Fibroblast of lung (primary cell): Measurements from ENCODE around the gene SNAP47. TPM values are rescaled to one million over a fixed set of nuclear protein-coding genes. Genes with fewer than 3 reads are reported as not detected.

Experiments used
- DNase-seq, 2 donors: peaks; one replicate each; pipeline versions ENCODE4 v3.0.0 to v3.0.0-alpha.2; 2010; ENCODE audit warnings: low read depth in 2 of 2
- H2AFZ ChIP-seq: 2 replicates; pipeline ENCODE4 v1.5.1; 2012; ENCODE audit warnings: low read length, control low read depth, inconsistent platforms
- H3K27ac ChIP-seq: 2 replicates; pipeline ENCODE4 v1.5.1; 2011; ENCODE audit warnings: low read length, control low read depth; ENCODE audit not compliant: insufficient read depth
- H3K27me3 ChIP-seq: 2 replicates; pipeline ENCODE4 v1.5.1; 2011; ENCODE audit warnings: mild to moderate bottlenecking, low read length; ENCODE audit not compliant: control insufficient read depth, insufficient read depth
- H3K36me3 ChIP-seq: 2 replicates; pipeline ENCODE4 v1.5.1; 2011; ENCODE audit warnings: low read length; ENCODE audit not compliant: control insufficient read depth, insufficient read depth
- H3K4me1 ChIP-seq: 2 replicates; pipeline ENCODE4 v1.5.1; 2011; ENCODE audit warnings: low read length; ENCODE audit not compliant: control insufficient read depth, insufficient read depth; ENCODE audit errors: extremely low read depth
- H3K4me2 ChIP-seq: 2 replicates; pipeline ENCODE4 v1.5.1; 2011; ENCODE audit warnings: low read length, control low read depth; ENCODE audit not compliant: insufficient read depth; ENCODE audit errors: extremely low read depth
- H3K4me3 ChIP-seq, 4 experiments: fragments of 200-600 bp in 1 of 4; sonication (generic) in 1 of 4; replicated peaks in 1 of 4; 2 replicates each; pipeline ENCODE4 v1.5.1; 2011 to 2016; ENCODE audit warnings: low read length in 4 of 4, low read depth in 3 of 4, mild to moderate bottlenecking in 3 of 4, control low read depth in 2 of 4, inconsistent platforms in 1 of 4, mixed read lengths in 1 of 4; ENCODE audit not compliant: insufficient read depth in 1 of 4; ENCODE audit errors: control extremely low read depth in 1 of 4
- H3K79me2 ChIP-seq: 2 replicates; pipeline ENCODE4 v1.5.1; 2012; ENCODE audit warnings: mild to moderate bottlenecking, low read length, inconsistent platforms; ENCODE audit not compliant: control insufficient read depth, insufficient read depth
- H3K9ac ChIP-seq: 2 replicates; pipeline ENCODE4 v1.5.1; 2011; ENCODE audit warnings: mild to moderate bottlenecking, low read length, control low read depth; ENCODE audit not compliant: insufficient read depth
- H3K9me3 ChIP-seq: 2 replicates; pipeline ENCODE4 v1.5.1; 2012; ENCODE audit warnings: low read depth, low read length; ENCODE audit not compliant: control insufficient read depth, insufficient read depth
- H4K20me1 ChIP-seq: 2 replicates; pipeline ENCODE4 v1.5.1; 2011; ENCODE audit warnings: low read length; ENCODE audit not compliant: control insufficient read depth, insufficient read depth; ENCODE audit errors: extremely low read depth
- EZH2 ChIP-seq: IDR thresholded peaks from 2 replicates; pipeline ENCODE4 v1.5.1; 2012; ENCODE audit warnings: low read length, control low read depth, mild to moderate bottlenecking; ENCODE audit errors: missing control alignments
- polyA plus RNA-seq, 2 donors: library from polyadenylated mRNA; depleted of rRNA in 1 of 2; stranded (reverse) in 1 of 2; unstranded in 1 of 2; fragments of >200 nt; gene quantifications; 2 replicates each; pipeline ENCODE4 v1.2.1, GENCODE V29; 2011 to 2012; ENCODE audit warnings: missing spikeins in 1 of 2
- total RNA-seq: library from RNA; depleted of rRNA; stranded (reverse); fragments of >200 nt; gene quantifications from 2 replicates; pipeline ENCODE4 v1.2.1, GENCODE V29; 2014
- TF ChIP-seq, protein P1 (sequence below), 2 donors: IDR thresholded peaks in 1 of 2; conservative IDR thresholded peaks in 1 of 2; 1 replicate in 1 of 2; 2 replicates in 1 of 2; pipeline ENCODE4 v1.5.1; 2011 to 2012; ENCODE audit warnings: low read length in 2 of 2, control low read depth in 1 of 2, inconsistent platforms in 1 of 2, low read depth in 1 of 2, mild to moderate bottlenecking in 1 of 2

SNAP47 gene
- total and polyA plus RNA-seq, 2 donors (not counting 1 experiment from before 2014, with no cell fraction given), result 32.4 to 66.9 TPM

DNA sequence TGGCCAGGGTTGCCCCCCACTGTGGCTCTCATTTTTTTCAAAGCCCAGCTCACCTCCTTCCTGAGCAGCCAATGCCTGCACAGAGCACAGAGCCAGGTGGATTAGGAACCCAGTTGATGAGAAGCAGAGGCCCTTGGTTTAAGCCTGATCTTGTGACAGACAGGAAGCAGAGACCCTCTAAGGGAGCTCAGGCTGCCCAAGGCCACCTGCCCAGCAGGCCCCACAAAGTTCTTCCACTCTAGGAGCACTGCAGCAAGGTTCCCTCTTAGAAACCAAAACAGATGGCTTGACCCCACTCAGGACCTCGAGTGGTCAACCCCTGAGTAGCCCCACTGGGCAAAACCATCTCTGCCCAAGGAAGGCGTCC is 54.8 kb downstream of the SNAP47 start:
- H3K27ac ChIP-seq, result no peak overlapping the region
- no peak for DNase-seq
- TF ChIP-seq, protein P1, sequence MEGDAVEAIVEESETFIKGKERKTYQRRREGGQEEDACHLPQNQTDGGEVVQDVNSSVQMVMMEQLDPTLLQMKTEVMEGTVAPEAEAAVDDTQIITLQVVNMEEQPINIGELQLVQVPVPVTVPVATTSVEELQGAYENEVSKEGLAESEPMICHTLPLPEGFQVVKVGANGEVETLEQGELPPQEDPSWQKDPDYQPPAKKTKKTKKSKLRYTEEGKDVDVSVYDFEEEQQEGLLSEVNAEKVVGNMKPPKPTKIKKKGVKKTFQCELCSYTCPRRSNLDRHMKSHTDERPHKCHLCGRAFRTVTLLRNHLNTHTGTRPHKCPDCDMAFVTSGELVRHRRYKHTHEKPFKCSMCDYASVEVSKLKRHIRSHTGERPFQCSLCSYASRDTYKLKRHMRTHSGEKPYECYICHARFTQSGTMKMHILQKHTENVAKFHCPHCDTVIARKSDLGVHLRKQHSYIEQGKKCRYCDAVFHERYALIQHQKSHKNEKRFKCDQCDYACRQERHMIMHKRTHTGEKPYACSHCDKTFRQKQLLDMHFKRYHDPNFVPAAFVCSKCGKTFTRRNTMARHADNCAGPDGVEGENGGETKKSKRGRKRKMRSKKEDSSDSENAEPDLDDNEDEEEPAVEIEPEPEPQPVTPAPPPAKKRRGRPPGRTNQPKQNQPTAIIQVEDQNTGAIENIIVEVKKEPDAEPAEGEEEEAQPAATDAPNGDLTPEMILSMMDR (conservative IDR thresholded peaks at IDR 0.05 in 1 of 2, IDR thresholded peaks at IDR 0.05 in 1 of 2; ENCODE audit: low read depth in 1 of 2, low read length in 2 of 2), result peak in 1 of 2 donors; percentile 4
- no peak for TF ChIP-seq EZH2

DNA sequence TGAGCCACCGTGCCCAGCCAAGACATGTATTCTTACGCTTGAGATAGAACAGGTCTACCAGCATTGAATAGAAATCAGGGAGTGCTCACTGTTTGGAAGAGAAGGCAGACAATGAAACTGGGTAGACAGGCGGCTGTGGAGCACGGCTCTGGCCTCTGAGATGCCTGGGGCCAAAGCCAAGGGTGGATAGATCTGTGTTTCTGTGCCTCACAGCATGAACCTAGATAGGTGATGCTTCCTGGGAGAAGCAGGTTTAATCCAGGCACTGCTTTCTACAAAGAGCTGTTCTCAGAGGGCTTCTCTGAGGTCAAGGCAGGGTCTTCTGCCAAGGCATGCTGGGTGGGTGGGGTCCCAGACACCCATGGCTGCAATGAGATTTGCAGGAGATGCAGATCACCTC is 55.6 kb downstream of the SNAP47 start:
- Histone ChIP-seq H3K4me3 (no peak overlapping the region), H3K79me2 (no peaks in the 10 kb centered on the region), H3K9me3 (no peaks in the 10 kb centered on the region), H3K27ac (no peak overlapping the region), H3K4me2 (no peak overlapping the region), H3K9ac (no peak overlapping the region), H3K36me3 (no peaks in the 10 kb centered on the region), H2AFZ (no peak overlapping the region), H3K4me1 (peaks cover 22% of the 10 kb centered on the region), H3K27me3 (no peaks in the 10 kb centered on the region), H4K20me1 (no peaks in the 10 kb centered on the region)
- no peak for TF ChIP-seq EZH2
- TF ChIP-seq, protein P1 (conservative IDR thresholded peaks at IDR 0.05 in 1 of 2, IDR thresholded peaks at IDR 0.05 in 1 of 2; ENCODE audit: low read depth in 1 of 2, low read length in 2 of 2), result no peak
- no peak for DNase-seq

More for the DNA sequence above, 54.8 kb downstream of the SNAP47 start:
- Histone ChIP-seq H3K9me3 (no peaks in the 10 kb centered on the region), H2AFZ (no peak overlapping the region), H3K4me2 (no peak overlapping the region), H3K36me3 (no peaks in the 10 kb centered on the region), H3K4me3 (no peak overlapping the region), H3K4me1 (peaks cover 22% of the 10 kb centered on the region), H3K27me3 (no peaks in the 10 kb centered on the region), H3K79me2 (no peaks in the 10 kb centered on the region), H4K20me1 (no peaks in the 10 kb centered on the region), H3K9ac (no peak overlapping the region)

DNA sequence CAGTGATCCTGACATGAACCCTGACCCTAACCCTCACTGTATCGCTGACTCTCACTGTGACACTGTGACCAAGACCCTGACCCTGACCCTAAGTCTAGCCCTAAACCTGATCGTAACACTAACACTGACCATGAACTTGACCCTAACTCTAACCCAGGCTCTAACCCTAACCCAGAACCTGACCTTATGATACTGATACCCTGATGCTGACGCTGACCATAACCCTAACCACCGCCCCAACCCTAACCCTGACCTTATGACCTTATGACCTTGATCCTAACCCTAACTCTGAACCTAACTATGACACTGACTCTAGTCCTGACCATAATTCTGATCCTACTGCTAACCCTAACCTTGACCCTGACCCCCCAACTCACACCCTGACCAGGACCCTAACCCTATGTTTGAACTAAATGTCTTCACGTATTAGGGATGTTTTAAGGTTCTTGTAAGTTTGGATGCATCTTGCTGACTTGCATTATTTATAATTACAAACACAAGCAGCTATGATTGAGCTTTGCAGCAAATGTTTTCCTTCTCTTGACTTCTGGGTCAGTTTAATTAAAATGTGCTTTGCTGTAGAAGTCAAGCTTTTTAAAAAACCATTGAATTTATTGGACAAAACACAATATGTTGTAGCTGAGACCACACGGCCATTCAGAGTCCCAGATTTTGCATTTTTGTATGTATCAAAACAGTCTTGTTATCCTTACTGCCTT is 56.3 kb downstream of the SNAP47 start:
- no peaks in the 10 kb centered on the region for H4K20me1 ChIP-seq
- H3K4me1 ChIP-seq, result peaks cover 22% of the 10 kb centered on the region
- no peaks in the 10 kb centered on the region for H3K79me2 ChIP-seq
- no peak overlapping the region for H2AFZ ChIP-seq
- TF ChIP-seq EZH2, result no peak
- TF ChIP-seq, protein P1 (conservative IDR thresholded peaks at IDR 0.05 in 1 of 2, IDR thresholded peaks at IDR 0.05 in 1 of 2; ENCODE audit: low read depth in 1 of 2, low read length in 2 of 2), result no peak
- no peaks in the 10 kb centered on the region for H3K9me3 ChIP-seq
- no peak overlapping the region for H3K9ac ChIP-seq
- DNase-seq, result no peak
- H3K27me3 ChIP-seq, result no peaks in the 10 kb centered on the region
- no peak overlapping the region for H3K4me2 ChIP-seq
- H3K4me3 ChIP-seq, result no peak overlapping the region
- no peaks in the 10 kb centered on the region for H3K36me3 ChIP-seq
- H3K27ac ChIP-seq, result no peak overlapping the region
